Activated CD8-positive, alpha-beta memory T cell treated with anti-CD3 and anti-CD28 coated beads, Interleukin-2, amount 50 U/mL, for 1 hour (primary cell): ENCODE results near the gene MPPE1.

Experiments used
- DNase-seq: peaks from one replicate; pipeline ENCODE4 v3.0.0-alpha.2; 2020; ENCODE audit errors: extremely low read depth

Gene MPPE1

GRCh38 chr18:11884396-11885030, 23.6 kb downstream of the MPPE1 start:
- DNase-seq = no peak

GRCh38 chr18:11883153-11883552, 25.0 kb downstream of the MPPE1 start:
- no peak for DNase-seq

GRCh38 chr18:11882636-11883035, 25.5 kb downstream of the MPPE1 start:
- DNase-seq = no peak

GRCh38 chr18:11880586-11881304, 27.4 kb downstream of the MPPE1 start:
- no peak for DNase-seq

- no peak for DNase-seq
Observed at GRCh38 chr18:11877497-11878135, 30.5 kb downstream of the MPPE1 start.

GRCh38 chr18:11874676-11875075, 33.4 kb downstream of the MPPE1 start:
- no peak for DNase-seq

GRCh38 chr18:11873670-11874340, 34.3 kb downstream of the MPPE1 start:
- no peak for DNase-seq

- no peak for DNase-seq
Observed at GRCh38 chr18:11872479-11873136, 35.5 kb downstream of the MPPE1 start.

- no peak for DNase-seq
Observed at GRCh38 chr18:11871501-11871900, 36.6 kb downstream of the MPPE1 start.

- no peak for DNase-seq
Observed at GRCh38 chr18:11868230-11868629, 39.9 kb downstream of the MPPE1 start.

- no peak for DNase-seq
Observed at GRCh38 chr18:11866764-11867163, 41.4 kb downstream of the MPPE1 start.

- DNase-seq = no peak
Observed at GRCh38 chr18:11866329-11866728, 41.8 kb downstream of the MPPE1 start.

GRCh38 chr18:11865071-11865470, 43.0 kb downstream of the MPPE1 start:
- DNase-seq = no peak

GRCh38 chr18:11864471-11864870, 43.6 kb downstream of the MPPE1 start:
- no peak for DNase-seq

- DNase-seq = no peak
Observed at GRCh38 chr18:11862468-11863137, 45.5 kb downstream of the MPPE1 start.

- no peak for DNase-seq
Observed at GRCh38 chr18:11861583-11862288, 46.4 kb downstream of the MPPE1 start.

GRCh38 chr18:11860594-11861450, 47.3 kb downstream of the MPPE1 start:
- no peak for DNase-seq

- no peak for DNase-seq
Observed at GRCh38 chr18:11859903-11860407, 48.2 kb downstream of the MPPE1 start.

GRCh38 chr18:11859282-11859830, 48.8 kb downstream of the MPPE1 start:
- DNase-seq = no peak
